Measurements from ENCODE around the gene SPINK6. TPM values are rescaled to one million over a fixed set of nuclear protein-coding genes. Genes with fewer than 3 reads are reported as not detected.

Gene SPINK6, protein sequence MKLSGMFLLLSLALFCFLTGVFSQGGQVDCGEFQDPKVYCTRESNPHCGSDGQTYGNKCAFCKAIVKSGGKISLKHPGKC
- not detected in 2 replicates for total RNA-seq

GRCh38 chr5:148202531-148203203 is at the start of gene SPINK6:
Gene SPINK6, plus strand, starts transcription at chr5:148203042. Its CDS starts 55 bp downstream, at chr5:148203097.

GRCh38 chr5:148168246-148168645 is 34.6 kb upstream of the SPINK6 start, which contains the start of gene SPINK14:
Gene SPINK14, plus strand, starts transcription at chr5:148168546. Its CDS starts 1,187 bp downstream, at chr5:148169733.

GRCh38 chr5:148238418-148238794 is 35.6 kb downstream of the SPINK6 start, which contains the start of gene MARCOL:
Gene MARCOL, plus strand, starts transcription at chr5:148238525. Its CDS starts 73 bp downstream, at chr5:148238598.

Small RNA genes lying within 50 kb of the gene (small RNA-seq; reads per million reads assigned to genes)
- gene HMGN1P16 (ENCODE audit: low replicate concordance) = not detected

Other genes starting within 250 kb of the SPINK6 start
- under 0.01 TPM in 1 of 2 replicates, not detected in the other for gene SPINK5, start 139.1 kb upstream of the SPINK6 start, total RNA-seq
- not detected in 2 replicates for gene SPINK14, start 34.5 kb upstream of the SPINK6 start, total RNA-seq
- gene MARCOL, start 35.5 kb downstream of the SPINK6 start, total RNA-seq = not detected in 2 replicates
- not detected in 2 replicates for gene SPINK13, start 65.8 kb downstream of the SPINK6 start, total RNA-seq
- gene SPINK7, start 109.4 kb downstream of the SPINK6 start, total RNA-seq = not detected in 2 replicates
- gene SPINK9, start 132.5 kb downstream of the SPINK6 start, total RNA-seq = not detected in 2 replicates
- gene FBXO38, start 180.9 kb downstream of the SPINK6 start, total RNA-seq = 55.8 and 72.9 TPM in 2 replicates